Measurements from ENCODE around the gene SNAP91.

- TF ChIP-seq CTCF (IDR thresholded peaks at IDR 0.05; ENCODE audit: low read length) = no peak
- no peak for TF ChIP-seq EZH2phosphoT487 (IDR thresholded peaks at IDR 0.05; ENCODE audit: low read length)
- TF ChIP-seq EZH2 (optimal IDR thresholded peaks at IDR 0.05; ENCODE audit: low read depth, low read length) = no peak
Observed at GRCh38 chr6:83593395-83593785, 115.5 kb downstream of the SNAP91 start.

All from MM.1S (cell line).